A549 (cell line): ENCODE data around the gene HOXC11.

Experiments
- BHLHE40 ChIP-seq: IDR thresholded peaks from 2 replicates; pipeline ENCODE4 v1.6.1; 2012; ENCODE audit warnings: low read depth, low read length, inconsistent platforms
- CEBPB ChIP-seq, 2 experiments: fragments of >200 bp in 1 of 2; sonication (Bioruptor Twin) in 1 of 2; formaldehyde crosslinking in 1 of 2; IDR thresholded peaks; 2 replicates each; pipeline ENCODE4 v1.6.1; 2012 to 2016
- MYC ChIP-seq: IDR thresholded peaks from 2 replicates; pipeline ENCODE4 v1.6.1; 2012; ENCODE audit warnings: mild to moderate bottlenecking, inconsistent platforms, low read length, improper control_type of control experiment, borderline replicate concordance
- SREBF2 ChIP-seq: fragments of 450-650 bp; IDR thresholded peaks from 2 replicates; pipeline ENCODE4 v1.6.1; 2014; ENCODE audit warnings: mild to moderate bottlenecking, moderate library complexity
- TF ChIP-seq, protein P1 (sequence below): fragments of >200 bp; sonication (Bioruptor Twin); formaldehyde crosslinking; IDR thresholded peaks from 3 replicates; pipeline ENCODE4 v1.5.1; 2016

DNA sequence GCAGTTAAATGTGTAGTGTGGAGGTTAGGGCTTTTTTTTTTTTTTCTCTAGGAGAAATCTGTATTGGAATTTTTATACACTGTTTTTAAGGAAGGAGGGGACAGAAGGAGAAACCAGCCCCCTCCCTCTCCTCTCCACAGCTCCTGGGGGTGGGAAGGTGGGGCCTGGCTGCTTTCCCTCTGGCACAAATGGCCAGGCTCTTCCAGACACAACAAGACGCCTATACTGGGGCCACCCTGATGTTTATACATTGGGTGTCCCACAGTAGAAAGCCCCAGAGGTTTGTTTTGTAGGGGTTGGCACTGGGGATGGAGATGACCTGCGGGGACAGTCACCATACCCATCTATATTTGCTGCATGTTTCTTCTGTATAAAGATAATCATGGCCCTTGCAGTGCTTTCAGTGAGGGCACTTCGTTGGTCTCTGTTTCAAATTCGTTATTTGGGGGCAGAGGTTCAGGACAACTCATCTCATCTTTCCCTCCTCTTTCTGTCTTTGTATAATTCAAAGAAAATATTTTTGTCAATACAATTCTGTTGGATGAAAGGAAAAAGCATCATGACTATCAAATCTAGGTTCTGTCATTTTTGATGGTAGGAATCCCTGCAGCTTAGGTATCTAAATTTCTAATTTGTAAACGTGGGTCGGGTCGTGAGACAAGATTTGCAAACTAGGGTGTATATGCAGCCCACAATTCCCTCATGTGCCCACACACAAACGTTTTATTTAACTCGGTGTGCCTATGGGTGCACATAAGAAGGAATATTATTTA is 4.1 kb downstream of the HOXC11 start:
- no peak for TF ChIP-seq CEBPB (IDR thresholded peaks at IDR 0.05)
- TF ChIP-seq, protein P1, sequence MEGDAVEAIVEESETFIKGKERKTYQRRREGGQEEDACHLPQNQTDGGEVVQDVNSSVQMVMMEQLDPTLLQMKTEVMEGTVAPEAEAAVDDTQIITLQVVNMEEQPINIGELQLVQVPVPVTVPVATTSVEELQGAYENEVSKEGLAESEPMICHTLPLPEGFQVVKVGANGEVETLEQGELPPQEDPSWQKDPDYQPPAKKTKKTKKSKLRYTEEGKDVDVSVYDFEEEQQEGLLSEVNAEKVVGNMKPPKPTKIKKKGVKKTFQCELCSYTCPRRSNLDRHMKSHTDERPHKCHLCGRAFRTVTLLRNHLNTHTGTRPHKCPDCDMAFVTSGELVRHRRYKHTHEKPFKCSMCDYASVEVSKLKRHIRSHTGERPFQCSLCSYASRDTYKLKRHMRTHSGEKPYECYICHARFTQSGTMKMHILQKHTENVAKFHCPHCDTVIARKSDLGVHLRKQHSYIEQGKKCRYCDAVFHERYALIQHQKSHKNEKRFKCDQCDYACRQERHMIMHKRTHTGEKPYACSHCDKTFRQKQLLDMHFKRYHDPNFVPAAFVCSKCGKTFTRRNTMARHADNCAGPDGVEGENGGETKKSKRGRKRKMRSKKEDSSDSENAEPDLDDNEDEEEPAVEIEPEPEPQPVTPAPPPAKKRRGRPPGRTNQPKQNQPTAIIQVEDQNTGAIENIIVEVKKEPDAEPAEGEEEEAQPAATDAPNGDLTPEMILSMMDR = no peak
- no peak for TF ChIP-seq MYC
- no peak for TF ChIP-seq SREBF2
- no peak for TF ChIP-seq BHLHE40
